GM12878 (cell line): Measurements from ENCODE around the gene ZNF670. TPM values are rescaled to one million over a fixed set of nuclear protein-coding genes. Genes with fewer than 3 reads are reported as not detected.

Experiments
- ATAC-seq: fragments of 200-7000 bp; cut with Tn5 transposase; 3 replicates; pipeline ENCODE4 v1.9.1; 2020; ENCODE audit warnings: mild to moderate bottlenecking, moderate library complexity
- BruUV-seq: library from RNA; stranded (reverse); fragments of 400-500 nt; replicated peaks from 2 replicates; lab custom pipeline; 2021; lab: Mats Ljungman, UMichigan
- CTCF ChIA-PET: fragments of 300-600 bp; sonication (Branson Sonifier 250); formaldehyde crosslinking; extraction: SDS; loops from one replicate; lab custom pipeline; 2021; ENCODE audit warnings: inconsistent platforms; lab: Yijun Ruan, JAX
- POLR2A ChIA-PET: fragments of 350-600 bp; formaldehyde crosslinking; extraction: SDS; loops from one replicate; lab custom pipeline; 2021; ENCODE audit warnings: inconsistent platforms; lab: Charles Lee
- RAD21 ChIA-PET: fragments of 300-600 bp; sonication (Branson Sonifier 250); formaldehyde crosslinking; loops from one replicate; lab custom pipeline; 2023; ENCODE audit warnings: antibody characterized with exemption; ENCODE audit not compliant: unreplicated experiment; lab: Charles Lee
- SMC1A ChIA-PET: fragments of 300-600 bp; sonication (Branson Sonifier 250); formaldehyde crosslinking; loops from one replicate; lab custom pipeline; 2023; ENCODE audit not compliant: unreplicated experiment, uncharacterized antibody; lab: Charles Lee
- DNase-seq: peaks from one replicate; pipeline ENCODE4 v3.0.0-alpha.2; 2011; ENCODE audit warnings: low read depth, low spot score
- FAIRE-seq: peaks from 3 replicates; lab custom pipeline; 2011; peaks lifted over from hg19 to GRCh38; lab: Jason Lieb, UNC
- H2AFZ ChIP-seq: 2 replicates; pipeline ENCODE4 v1.6.0; 2011; ENCODE audit warnings: low read depth, low read length, control low read depth; ENCODE audit not compliant: control insufficient read depth
- H3K27ac ChIP-seq: 2 replicates; pipeline ENCODE4 v1.5.1; 2011; ENCODE audit warnings: control low read depth; ENCODE audit not compliant: control insufficient read depth, insufficient read depth
- H3K27me3 ChIP-seq, 2 experiments: replicated peaks in 1 of 2; 2 replicates each; pipeline versions ENCODE4 v1.6.0 to v1.6.1; 2011; ENCODE audit warnings: low read length in 1 of 2; ENCODE audit not compliant: control insufficient read depth in 2 of 2, insufficient read depth in 2 of 2
- H3K36me3 ChIP-seq, 2 experiments: 2 replicates each; pipeline ENCODE4 v1.5.1; 2011; ENCODE audit warnings: low read length in 1 of 2; ENCODE audit not compliant: control insufficient read depth in 2 of 2, insufficient read depth in 2 of 2
- H3K4me1 ChIP-seq: 2 replicates; pipeline ENCODE4 v1.6.1; 2011; ENCODE audit warnings: mild to moderate bottlenecking, low read length, moderate library complexity, mixed read lengths; ENCODE audit not compliant: control insufficient read depth, insufficient read depth
- H3K4me2 ChIP-seq: 2 replicates; pipeline ENCODE4 v1.6.0; 2011; ENCODE audit warnings: control low read depth; ENCODE audit not compliant: control insufficient read depth, insufficient read depth
- H3K4me3 ChIP-seq: fragments of 200-600 bp; sonication (generic); 2 replicates; pipeline ENCODE4 v1.5.1; 2016
- H3K79me2 ChIP-seq: 2 replicates; pipeline ENCODE4 v1.6.0; 2011; ENCODE audit warnings: low read length; ENCODE audit not compliant: control insufficient read depth, insufficient read depth
- H3K9ac ChIP-seq: 2 replicates; pipeline ENCODE4 v1.8.0; 2011; ENCODE audit warnings: low read length, control low read depth, mixed read lengths; ENCODE audit not compliant: control insufficient read depth, insufficient read depth
- H3K9me3 ChIP-seq: replicated peaks from 3 replicates; pipeline ENCODE4 v1.5.1; 2011; ENCODE audit warnings: mild to moderate bottlenecking, low read length; ENCODE audit not compliant: control insufficient read depth, insufficient read depth
- H4K20me1 ChIP-seq: 2 replicates; pipeline ENCODE4 v1.6.0; 2011; ENCODE audit not compliant: control insufficient read depth, insufficient read depth
- BCL11A ChIP-seq: IDR thresholded peaks from 2 replicates; pipeline ENCODE4 v1.6.1; 2011; ENCODE audit warnings: low read depth, low read length
- CBFB ChIP-seq: IDR thresholded peaks from 2 replicates; pipeline ENCODE4 v1.6.1; 2016; ENCODE audit warnings: antibody characterized with exemption, low read depth
- CTCF ChIP-seq, 3 experiments: IDR thresholded peaks in 2 of 3; conservative IDR thresholded peaks in 1 of 3; 2 replicates each; pipeline ENCODE4 v1.5.1; 2011; ENCODE audit warnings: low read depth in 3 of 3, low read length in 3 of 3, mild to moderate bottlenecking in 3 of 3, control low read depth in 2 of 3, moderate library complexity in 2 of 3, inconsistent platforms in 1 of 3, mixed read lengths in 1 of 3; ENCODE audit not compliant: control insufficient read depth in 2 of 3, insufficient read depth in 1 of 3; ENCODE audit errors: extremely low read depth in 1 of 3
- FOS ChIP-seq: IDR thresholded peaks from 3 replicates; pipeline ENCODE4 v1.6.1; 2011; ENCODE audit warnings: borderline replicate concordance; ENCODE audit not compliant: insufficient read length; ENCODE audit errors: extremely low read depth
- JUNB ChIP-seq: IDR thresholded peaks from 2 replicates; pipeline ENCODE4 v1.6.1; 2016; ENCODE audit warnings: antibody characterized with exemption, mild to moderate bottlenecking
- KDM1A ChIP-seq: fragments of 200-600 bp; sonication (generic); IDR thresholded peaks from 2 replicates; pipeline ENCODE4 v1.6.1; 2016; ENCODE audit warnings: borderline replicate concordance
- MEF2B ChIP-seq: fragments of 450-650 bp; IDR thresholded peaks from 2 replicates; pipeline ENCODE4 v1.6.1; 2018; ENCODE audit warnings: mild to moderate bottlenecking, moderate library complexity; ENCODE audit not compliant: partially characterized antibody, poor library complexity, severe bottlenecking
- NFXL1 ChIP-seq: fragments of 450-650 bp; IDR thresholded peaks from 2 replicates; pipeline ENCODE4 v1.6.1; 2017; ENCODE audit warnings: antibody characterized with exemption, mild to moderate bottlenecking, borderline replicate concordance
- SMAD5 ChIP-seq: IDR thresholded peaks from 2 replicates; pipeline ENCODE4 v1.6.1; 2016; ENCODE audit warnings: antibody characterized with exemption, low read depth
- SMARCA5 ChIP-seq: fragments of 450-650 bp; IDR thresholded peaks from 2 replicates; pipeline ENCODE4 v1.6.1; 2017; ENCODE audit warnings: mild to moderate bottlenecking
- ZBTB33 ChIP-seq: fragments of 450-650 bp; IDR thresholded peaks from 2 replicates; pipeline ENCODE4 v1.6.1; 2017; ENCODE audit warnings: mild to moderate bottlenecking
- WGBS: methylation state at CpG from one replicate; pipeline ENCODE4 v1.1.6; 2016; ENCODE audit warnings: low lambda C conversion rate; ENCODE audit not compliant: insufficient replicate concordance, insufficient coverage; ENCODE audit errors: missing lambda C conversion rate; 5-methylcytosine and 5-hydroxymethylcytosine counted together
- in situ Hi-C: fragments of 300-500 bp; cut with MboI; formaldehyde crosslinking; loops from 9 replicates; pipeline ENCODE4 v1.14.3; 2018; ENCODE audit warnings: mixed read lengths
- intact Hi-C: fragments of 100-400 bp; cut with micrococcal nuclease; formaldehyde crosslinking; loops from one replicate; pipeline ENCODE4 v1.14.2; 2022; ENCODE audit not compliant: unreplicated experiment
- polyA plus RNA-seq, 11 experiments: library from polyadenylated mRNA; depleted of rRNA in 4 of 11; unstranded in 6 of 11; stranded (reverse) in 5 of 11; fragments of >200 nt; fragmentation: Nextera tagmentation in 4 of 11; fragmentation: Illumina TruSeq in 1 of 11; extraction: Ambion mirVana in 4 of 11; extraction: Trizol in 1 of 11; gene quantifications; 1 replicate in 1 of 11; 2 replicates in 10 of 11; pipeline versions ENCODE4 v1.2.1 to v1.2.3, GENCODE V29; 2011 to 2016; ENCODE audit warnings: inconsistent platforms in 2 of 11, missing spikeins in 2 of 11, low read depth in 1 of 11
- total RNA-seq, 4 experiments: library from RNA; depleted of rRNA in 3 of 4; stranded (reverse); fragments of >200 nt in 3 of 4; fragmentation: Illumina TruSeq in 1 of 4; extraction: Trizol in 1 of 4; gene quantifications; 2 replicates each; pipeline versions ENCODE4 v1.2.1 to v1.2.3, GENCODE V29; 2013 to 2021

The ZNF670 gene
- total and polyA plus RNA-seq, 10 of the 15 experiments (the other 5 are each of a cell fraction or from before 2014, with no cell fraction given): 3.0 to 9.0 (median 5.3) TPM

- TF ChIP-seq ZBTB33 (no peak), KDM1A (no peak), FOS (no peak), SMARCA5 (no peak), SMAD5 (no peak)
These were observed 23.6 kb downstream of the ZNF670 start (continued) for GRCh38 chr1:247054992-247055415.

- intact Hi-C loops: no loop called here
- ChIA-PET POLR2A (no interaction called here), SMC1A (no interaction called here), RAD21 (no interaction called here), CTCF (no interaction called here)
- DNase-seq: no peak
- no peak for TF ChIP-seq CBFB
- TF ChIP-seq NFXL1: no peak
- no peak for TF ChIP-seq BCL11A
- TF ChIP-seq CTCF (IDR thresholded peaks at IDR 0.05 in 2 of 3, conservative IDR thresholded peaks at IDR 0.05 in 1 of 3; ENCODE audit: control insufficient read depth in 2 of 3, extremely low read depth in 1 of 3, insufficient read depth in 1 of 3, low read depth in 3 of 3, low read length in 3 of 3): no peak
- no peak for TF ChIP-seq MEF2B
- no peak for TF ChIP-seq JUNB
- no peak for ATAC-seq
- Histone ChIP-seq H3K27ac (no peak overlapping the region), H3K9ac (no peak overlapping the region), H3K27me3 (no peaks in the 10 kb centered on the region), H3K9me3 (peaks cover 14% of the 10 kb centered on the region; the same call in 2 of the 3 replicates), H2AFZ (no peak overlapping the region), H3K4me3 (no peak overlapping the region), H3K79me2 (no peaks in the 10 kb centered on the region), H3K36me3 (no peaks in the 10 kb centered on the region), H3K4me1 (no peaks in the 10 kb centered on the region), H4K20me1 (no peaks in the 10 kb centered on the region), H3K4me2 (no peak overlapping the region)
- FAIRE-seq: no peak
- no TSS peak for BruUV-seq
- in situ Hi-C loops: no loop called here
- WGBS: 71% methylated on average over 2 of the region's 2 CpGs
These were observed 30.9 kb downstream of the ZNF670 start for GRCh38 chr1:247047702-247048101.
